ENCODE results near the gene CMTM6.

DNA sequence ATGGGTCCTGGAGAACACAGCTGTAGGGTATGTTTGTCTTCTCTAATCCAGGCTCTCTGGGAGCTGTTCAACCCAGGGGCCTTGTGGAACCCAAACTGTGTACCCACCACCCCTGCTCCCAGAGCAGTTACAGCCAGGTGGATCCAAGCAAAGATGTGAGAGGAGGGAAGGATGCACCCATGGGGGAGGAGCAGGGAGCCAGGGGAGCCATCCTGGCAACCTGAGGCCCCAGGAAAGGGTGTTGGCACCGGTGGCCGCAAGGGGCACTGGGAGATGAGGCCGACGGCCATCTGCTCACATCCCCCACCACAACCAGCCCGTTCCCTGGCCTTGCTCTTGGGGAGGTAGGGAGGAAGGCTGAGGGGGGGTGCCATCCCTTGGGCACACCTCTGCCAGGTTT lies 43.2 kb downstream of the CMTM6 start:
- TF ChIP-seq, protein P1, sequence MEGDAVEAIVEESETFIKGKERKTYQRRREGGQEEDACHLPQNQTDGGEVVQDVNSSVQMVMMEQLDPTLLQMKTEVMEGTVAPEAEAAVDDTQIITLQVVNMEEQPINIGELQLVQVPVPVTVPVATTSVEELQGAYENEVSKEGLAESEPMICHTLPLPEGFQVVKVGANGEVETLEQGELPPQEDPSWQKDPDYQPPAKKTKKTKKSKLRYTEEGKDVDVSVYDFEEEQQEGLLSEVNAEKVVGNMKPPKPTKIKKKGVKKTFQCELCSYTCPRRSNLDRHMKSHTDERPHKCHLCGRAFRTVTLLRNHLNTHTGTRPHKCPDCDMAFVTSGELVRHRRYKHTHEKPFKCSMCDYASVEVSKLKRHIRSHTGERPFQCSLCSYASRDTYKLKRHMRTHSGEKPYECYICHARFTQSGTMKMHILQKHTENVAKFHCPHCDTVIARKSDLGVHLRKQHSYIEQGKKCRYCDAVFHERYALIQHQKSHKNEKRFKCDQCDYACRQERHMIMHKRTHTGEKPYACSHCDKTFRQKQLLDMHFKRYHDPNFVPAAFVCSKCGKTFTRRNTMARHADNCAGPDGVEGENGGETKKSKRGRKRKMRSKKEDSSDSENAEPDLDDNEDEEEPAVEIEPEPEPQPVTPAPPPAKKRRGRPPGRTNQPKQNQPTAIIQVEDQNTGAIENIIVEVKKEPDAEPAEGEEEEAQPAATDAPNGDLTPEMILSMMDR (IDR thresholded peaks at IDR 0.05), result no peak
- TF ChIP-seq SMC3 (IDR thresholded peaks at IDR 0.05; ENCODE audit: low read depth, low read length) (no peak), YY1 (IDR thresholded peaks at IDR 0.05; ENCODE audit: low read depth) (no peak), EZH2phosphoT487 (IDR thresholded peaks at IDR 0.05; ENCODE audit: borderline replicate concordance, low read depth) (no peak)
- TF ChIP-seq, protein P2, sequence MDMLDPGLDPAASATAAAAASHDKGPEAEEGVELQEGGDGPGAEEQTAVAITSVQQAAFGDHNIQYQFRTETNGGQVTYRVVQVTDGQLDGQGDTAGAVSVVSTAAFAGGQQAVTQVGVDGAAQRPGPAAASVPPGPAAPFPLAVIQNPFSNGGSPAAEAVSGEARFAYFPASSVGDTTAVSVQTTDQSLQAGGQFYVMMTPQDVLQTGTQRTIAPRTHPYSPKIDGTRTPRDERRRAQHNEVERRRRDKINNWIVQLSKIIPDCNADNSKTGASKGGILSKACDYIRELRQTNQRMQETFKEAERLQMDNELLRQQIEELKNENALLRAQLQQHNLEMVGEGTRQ (IDR thresholded peaks at IDR 0.05; ENCODE audit: borderline replicate concordance, low read depth, low read length), result no peak
